AG08396 (cell line): ENCODE results near the gene TAMALIN.

Experiments
- DNase-seq: peaks from one replicate; pipeline ENCODE4 v3.0.0; 2012; ENCODE audit warnings: low spot score, mixed read lengths

TAMALIN gene

DNA sequence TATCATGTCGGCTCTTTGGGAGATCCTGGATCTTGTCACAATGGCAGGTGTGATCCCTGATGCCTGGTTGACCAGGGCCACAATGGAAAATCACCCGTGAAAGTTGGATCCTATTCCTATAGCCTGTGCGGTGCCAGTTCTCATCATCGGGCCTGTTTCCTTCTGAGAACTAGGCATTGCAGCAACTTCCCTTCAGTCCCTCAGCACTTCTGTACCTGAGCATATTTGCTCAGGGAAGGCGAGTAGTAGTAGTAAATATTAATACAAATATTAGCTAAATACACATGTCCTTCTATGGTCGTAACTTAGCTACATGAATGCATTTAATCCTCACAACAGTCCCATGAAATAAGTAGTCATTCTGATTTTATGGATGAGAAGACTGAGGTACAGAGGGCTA lies 22.1 kb upstream of the TAMALIN start:
- no peak for DNase-seq

DNA sequence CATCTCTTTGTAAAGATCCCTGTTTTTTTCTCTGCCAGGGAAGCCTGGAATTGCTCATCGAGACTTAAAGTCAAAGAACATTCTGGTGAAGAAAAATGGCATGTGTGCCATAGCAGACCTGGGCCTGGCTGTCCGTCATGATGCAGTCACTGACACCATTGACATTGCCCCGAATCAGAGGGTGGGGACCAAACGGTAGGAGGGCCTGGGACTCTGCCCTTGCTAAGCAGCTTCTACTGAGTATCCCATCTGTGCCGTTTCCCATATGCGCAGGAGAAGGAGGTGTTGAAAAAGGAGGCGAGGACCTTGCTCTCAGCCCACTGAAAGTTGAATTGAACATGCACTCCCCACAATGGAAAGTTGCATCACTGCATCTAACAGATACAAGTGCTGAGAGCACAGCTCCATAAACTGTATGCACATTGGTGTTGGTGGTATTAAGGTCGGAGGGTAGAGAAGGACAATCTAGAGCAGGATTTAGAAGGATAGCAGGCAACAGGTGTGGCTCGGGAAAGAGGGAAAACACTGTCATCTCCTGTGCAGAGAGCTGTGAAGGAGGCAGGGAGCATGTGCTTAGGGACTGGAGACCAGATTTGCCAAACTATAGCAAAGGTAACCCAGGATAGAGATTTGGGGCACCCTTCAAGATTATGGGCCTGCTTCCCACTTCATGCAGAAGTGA lies 21.5 kb upstream of the TAMALIN start:
- no peak for DNase-seq

DNA sequence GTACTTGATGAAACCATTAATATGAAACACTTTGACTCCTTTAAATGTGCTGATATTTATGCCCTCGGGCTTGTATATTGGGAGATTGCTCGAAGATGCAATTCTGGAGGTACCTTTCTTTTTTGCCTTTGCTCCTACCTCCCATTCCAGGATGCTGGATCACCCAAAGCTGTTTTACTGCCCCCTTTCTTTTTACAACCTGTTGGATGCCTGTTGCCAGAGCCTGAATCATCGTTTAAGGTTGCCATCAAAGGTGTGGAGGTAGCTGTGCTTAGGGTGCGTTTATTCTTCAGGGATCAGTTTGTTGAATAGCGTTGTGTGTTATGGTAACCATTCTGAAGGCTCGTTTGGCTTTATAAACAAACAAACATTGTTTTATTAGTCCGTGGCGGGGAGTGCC lies 19.9 kb upstream of the TAMALIN start:
- DNase-seq, result no peak

DNA sequence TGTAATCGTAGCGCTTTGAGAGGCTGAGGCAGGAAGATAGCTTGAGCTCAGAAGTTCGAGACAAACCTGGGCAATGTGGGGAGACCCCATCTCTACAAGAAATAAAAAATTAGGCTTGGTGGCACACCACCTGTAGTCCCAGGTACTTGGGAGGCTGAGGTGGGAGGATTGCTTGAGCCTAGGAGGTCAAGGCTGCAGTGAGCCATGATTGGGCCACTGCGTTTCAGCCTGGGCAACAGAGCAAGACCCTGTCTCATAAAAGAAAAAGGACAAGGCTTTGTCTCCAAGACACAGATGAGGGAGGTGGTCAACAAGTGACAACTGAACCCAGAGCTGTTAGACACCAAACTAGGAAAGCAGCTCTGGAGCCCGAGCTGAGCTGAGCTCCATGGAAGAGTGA lies 14.5 kb upstream of the TAMALIN start:
- DNase-seq, result no peak

DNA sequence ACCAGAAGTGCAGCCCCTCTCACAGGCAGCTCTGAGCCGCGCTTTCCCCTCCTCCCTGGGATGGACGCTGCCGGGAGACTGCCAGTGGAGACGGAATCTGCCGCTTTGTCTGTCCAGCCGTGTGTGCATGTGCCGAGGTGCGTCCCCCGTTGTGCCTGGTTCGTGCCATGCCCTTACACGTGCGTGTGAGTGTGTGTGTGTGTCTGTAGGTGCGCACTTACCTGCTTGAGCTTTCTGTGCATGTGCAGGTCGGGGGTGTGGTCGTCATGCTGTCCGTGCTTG lies 12.3 kb upstream of the TAMALIN start:
- DNase-seq, result no peak

DNA sequence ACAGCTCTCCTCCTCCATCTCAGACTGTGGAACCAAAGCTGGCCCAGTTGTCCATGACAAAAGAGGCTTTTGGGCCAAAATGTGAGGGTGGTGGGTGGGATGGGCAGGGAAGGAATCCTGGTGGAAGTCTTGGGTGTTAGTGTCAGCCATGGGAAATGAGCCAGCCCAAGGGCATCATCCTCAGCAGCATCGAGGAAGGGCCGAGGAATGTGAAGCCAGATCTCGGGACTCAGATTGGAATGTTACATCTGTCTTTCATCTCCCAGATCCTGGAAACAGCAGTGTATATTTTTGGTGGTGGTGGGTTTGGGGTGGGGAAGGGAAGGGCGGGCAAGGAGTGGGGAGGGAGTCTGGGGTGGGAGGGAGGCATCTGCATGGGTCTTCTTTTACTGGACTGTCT lies 11.8 kb upstream of the TAMALIN start:
- DNase-seq, result peak; percentile 59

DNA sequence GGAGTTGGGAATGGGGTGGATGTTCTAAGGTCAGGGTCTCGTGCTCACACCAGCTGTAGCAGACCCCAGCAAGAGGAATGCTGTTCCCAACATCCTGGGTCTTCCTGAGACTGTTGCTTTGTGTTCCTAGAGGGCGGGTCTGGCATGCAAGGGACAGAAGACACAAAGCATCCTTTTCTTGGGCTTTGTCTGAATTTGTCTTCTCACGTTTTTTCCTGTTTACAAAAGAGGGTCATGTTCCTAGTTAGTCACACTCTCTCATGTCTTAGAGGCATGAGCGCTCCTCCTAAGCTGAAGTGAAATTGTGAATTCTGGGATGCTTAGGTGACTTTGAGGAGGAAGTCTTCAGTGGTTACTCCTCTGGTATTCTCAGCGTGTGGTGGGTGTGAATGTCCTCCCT lies 9.6 kb upstream of the TAMALIN start:
- no peak for DNase-seq

DNA sequence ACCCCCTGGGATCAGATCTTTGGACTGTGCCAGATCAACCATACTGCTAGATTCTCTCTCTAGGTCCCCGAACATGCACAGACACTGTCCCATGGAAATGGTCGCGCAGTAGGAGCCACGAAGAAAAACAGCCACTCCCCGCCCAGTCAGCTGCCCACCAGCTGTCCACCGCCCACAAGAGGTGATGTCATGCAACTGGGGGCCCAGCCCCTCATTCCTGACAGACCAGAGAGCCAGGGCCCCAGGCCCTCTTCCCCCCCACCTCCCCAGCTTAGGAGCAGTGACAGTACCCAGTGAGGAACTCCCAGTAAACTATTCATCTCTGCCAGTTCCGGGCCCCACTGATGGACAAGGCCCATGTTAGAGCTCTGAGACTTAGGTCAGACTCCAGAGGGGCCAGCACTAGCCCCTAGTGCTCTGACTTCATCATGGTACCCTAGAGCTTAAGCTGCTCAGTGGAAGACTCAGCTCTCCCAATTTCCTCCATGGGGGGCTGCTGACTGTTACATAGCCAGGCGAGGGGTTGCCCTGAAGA lies 3.7 kb upstream of the TAMALIN start:
- no peak for DNase-seq

DNA sequence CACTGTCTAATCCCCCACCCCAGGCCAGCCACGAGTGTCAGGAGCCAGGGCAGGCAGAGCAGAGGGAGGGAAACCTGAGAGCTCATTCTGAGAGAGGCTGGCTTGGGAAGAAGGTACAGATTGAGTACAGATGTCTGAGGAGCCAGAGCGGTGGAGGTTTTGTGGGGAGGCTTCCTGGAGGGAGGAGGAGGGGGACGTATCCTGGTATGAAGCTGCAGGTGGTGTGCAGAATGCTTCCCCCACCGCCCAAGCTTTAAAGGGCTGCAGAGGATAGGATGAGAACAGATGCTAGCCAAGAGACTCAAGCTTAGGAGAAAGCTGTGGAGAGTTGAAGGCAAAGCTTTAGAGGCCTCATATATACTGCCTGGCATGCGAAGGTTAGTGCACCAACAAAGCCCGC lies 3.2 kb upstream of the TAMALIN start:
- DNase-seq, result no peak

DNA sequence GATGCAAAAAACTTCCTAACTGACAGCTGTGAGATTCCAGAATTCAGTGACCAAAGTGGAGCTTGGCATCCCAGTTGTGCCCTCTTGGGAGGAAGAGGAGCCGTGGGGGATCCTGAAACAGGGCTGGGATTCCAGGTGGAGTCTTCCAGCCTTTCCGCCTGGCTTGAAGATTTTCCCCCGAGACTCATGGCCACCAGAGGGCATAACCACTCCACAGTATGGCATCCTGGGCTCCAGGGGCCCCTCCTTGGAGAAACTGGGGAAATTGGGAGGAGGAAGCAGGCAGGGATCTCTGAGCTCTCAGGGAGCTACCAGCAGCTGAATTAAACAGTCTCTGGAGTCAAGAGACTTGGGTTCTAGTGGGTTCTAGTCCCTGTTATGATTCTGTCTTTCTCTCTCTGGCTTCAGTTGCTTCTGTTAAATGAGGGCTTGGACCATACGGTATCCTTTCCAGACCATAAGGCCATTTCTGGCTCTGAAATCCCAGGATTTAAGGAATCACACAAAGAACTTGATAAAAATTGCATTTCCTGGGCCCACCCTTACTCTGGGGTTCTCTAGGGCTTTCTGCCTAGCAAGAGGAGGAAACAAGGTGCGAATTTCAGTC lies 2.6 kb upstream of the TAMALIN start:
- DNase-seq, result peak; percentile 87

DNA sequence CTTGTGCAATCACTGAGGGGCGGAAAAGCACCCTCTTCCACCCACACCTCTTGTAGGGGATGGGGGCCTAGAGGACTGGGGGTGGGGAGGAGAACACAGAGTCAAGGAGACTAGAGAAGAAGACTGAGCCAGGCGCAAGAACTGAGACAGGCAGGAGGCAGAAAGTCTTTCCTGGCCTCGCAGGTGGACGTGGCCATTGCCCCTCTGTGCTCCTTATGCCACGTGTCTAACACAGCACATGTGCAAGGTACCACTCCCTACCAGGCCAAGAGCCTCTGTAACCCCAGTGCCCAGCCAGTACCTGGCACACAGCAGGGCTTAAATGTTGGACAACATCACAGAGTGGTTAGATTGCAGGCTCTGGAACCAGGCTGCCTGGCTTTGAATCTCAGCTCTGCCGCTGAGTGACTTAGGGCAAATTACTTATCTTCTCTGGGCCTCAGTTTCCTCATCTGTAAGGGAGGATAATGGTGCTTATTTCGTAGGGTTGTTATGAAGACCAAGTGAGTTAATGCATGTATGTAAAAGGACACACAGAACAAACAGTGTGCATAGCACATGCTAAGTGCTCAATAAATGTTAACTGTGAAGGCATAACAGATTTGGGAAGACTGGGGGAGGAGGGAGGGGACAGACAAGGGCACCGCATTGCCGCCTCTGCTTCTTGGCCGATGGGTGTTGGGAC lies 1.4 kb upstream of the TAMALIN start:
- no peak for DNase-seq

DNA sequence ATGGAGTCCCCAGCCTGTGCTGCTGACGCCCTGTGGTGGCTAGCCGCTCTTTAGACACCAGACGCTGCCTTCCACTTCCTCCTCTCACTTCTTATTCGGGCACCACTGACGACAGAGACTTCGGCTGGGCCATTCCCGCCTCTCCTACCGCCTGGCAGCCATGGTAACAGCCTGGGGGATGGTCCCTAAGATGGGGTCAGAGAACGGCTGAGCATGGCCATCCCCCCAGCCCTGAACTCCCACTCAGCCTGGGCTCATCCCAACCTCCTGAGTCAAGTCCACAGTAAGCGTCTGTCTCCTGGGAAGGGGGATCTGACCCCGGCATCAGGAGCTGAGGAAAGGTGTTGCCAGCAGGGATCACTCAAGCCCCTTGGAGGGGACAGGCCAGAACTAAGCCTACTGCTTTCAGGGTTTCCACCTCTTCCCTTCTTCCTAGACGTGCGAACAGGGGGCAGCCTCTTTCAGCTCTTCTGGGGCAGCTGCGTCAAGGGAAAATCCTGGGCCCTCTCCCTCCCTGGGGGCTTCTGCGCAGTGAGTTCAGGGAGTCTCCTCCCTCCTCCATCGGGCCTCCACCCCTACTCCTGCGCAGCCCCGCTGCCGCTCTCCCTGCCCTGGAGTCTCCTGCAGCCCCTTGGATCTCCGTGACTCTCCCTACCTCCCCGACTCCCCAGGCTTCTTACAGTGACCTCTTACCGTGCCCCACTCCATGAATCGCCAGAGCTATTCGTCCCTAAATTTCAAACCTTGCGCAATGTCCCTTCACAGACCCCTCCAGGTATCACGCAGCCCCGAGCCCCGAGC lies 643 bp upstream of the TAMALIN start:
- no peak for DNase-seq

DNA sequence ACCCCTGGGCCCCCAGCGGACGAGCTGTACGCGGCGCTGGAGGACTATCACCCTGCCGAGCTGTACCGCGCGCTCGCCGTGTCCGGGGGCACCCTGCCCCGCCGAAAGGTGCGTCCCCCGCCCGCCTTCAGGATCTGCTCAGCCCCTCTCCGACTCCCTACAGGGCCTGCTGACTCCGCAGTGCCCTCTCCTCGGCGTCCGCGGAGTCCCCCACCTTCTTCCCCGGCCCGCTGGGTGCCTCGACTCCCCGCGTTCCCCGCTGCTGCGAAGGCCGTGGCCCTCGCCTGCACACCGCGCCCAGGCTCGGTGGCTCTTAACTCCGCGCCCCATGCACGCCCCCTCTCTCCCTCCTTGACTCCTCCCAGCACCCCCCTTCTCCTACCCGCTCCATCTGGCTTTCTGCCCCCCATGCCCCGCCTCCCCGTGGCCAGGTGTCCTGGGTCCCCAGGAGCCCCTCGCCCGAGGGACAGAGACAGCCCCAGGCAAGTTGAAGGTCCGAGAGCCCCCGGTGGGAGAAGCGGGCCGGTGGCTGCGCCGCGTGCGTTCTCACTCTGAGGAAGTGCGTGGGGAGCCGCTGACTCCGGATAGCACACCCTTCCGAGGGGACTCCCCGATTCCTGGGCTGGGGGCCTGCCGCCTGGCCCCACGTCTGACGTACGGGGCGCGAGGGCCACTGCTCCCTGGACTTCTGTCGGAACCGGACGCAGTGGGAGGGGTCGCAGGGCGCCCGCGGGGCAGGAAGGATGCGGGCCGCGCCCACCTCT lies 594 bp downstream of the TAMALIN start:
- no peak for DNase-seq

DNA sequence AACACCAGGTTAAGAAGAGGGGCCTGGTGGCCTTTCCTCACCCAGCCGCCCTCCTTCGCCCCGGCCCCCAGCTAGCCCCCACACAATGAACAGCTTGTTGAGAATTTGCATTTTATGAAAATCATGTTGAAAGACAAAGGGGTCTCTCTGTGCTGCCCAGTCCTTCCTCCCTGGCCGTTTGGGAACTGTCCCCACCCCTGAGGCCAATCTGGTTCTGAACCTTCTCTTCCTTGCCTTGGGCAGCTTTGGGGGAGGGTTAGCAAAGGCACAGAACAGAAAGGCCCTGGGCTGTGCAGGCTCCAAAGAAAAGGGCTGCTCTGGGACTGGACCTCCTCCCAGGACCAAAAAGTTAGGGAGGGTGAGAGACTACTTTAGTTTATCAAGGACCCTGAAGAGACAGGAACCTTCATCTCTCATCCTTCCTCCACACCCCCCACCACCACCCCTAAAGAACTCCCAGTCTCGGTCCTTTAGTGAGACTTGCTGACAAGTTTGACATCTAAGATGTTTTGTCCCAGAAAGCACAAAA lies 1.3 kb downstream of the TAMALIN start:
- DNase-seq, result no peak

DNA sequence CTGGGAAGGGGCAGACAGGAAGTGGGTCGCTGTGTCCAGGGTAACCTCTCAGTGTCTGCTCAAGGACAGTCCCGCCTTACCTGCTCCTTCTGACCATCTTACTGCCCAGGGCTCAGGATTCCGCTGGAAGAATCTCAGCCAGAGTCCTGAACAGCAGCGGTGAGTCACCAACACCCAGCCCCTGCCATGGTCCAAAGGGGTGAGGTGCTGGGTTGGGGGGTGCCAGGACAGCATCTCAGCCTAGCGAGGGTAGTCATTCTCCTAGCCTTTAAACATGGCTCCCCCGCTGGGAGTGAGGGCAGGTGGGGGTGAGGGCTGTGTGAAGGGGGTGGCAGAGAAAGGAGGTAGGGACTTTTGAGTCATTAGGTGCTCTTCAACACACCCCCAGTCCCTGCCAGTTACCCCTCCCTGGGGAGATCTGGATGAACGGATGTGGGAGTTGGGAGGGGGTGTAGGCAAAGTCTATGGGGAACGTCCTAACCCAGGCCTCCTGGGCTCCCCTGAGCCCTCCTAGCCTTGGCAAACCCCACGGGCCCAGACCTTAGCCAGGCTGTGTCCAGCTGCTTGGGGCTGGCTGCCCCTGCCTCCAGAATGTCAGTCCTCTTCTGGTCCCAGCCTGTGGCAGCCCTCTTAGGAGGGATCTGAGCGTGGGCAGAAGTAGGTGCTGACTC lies 2.5 kb downstream of the TAMALIN start:
- DNase-seq, result no peak

DNA sequence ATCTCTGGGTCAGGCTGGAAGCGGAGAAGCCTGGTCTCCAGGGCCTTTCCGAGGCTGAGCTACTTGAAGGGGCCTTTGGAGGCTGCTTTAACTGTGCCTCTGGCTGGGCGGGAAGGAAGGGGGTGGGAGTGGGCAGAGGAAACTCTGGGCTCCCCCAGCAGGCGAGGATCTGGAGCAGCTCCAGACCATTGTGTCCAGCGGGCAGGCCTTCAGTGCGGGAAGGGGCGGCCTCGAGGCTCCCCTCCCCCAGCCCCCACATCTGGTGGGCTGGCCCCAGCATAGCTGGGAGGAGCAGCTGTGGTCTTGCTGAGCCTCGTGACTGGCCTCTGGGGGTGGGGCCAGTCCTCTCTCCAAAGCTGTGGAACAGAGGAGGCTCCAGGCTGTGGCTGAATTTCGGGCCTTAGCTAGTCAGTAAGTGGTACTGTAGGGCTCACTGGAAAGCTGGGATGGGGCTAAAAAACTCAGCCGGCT lies 3.4 kb downstream of the TAMALIN start:
- DNase-seq, result peak; percentile 89

DNA sequence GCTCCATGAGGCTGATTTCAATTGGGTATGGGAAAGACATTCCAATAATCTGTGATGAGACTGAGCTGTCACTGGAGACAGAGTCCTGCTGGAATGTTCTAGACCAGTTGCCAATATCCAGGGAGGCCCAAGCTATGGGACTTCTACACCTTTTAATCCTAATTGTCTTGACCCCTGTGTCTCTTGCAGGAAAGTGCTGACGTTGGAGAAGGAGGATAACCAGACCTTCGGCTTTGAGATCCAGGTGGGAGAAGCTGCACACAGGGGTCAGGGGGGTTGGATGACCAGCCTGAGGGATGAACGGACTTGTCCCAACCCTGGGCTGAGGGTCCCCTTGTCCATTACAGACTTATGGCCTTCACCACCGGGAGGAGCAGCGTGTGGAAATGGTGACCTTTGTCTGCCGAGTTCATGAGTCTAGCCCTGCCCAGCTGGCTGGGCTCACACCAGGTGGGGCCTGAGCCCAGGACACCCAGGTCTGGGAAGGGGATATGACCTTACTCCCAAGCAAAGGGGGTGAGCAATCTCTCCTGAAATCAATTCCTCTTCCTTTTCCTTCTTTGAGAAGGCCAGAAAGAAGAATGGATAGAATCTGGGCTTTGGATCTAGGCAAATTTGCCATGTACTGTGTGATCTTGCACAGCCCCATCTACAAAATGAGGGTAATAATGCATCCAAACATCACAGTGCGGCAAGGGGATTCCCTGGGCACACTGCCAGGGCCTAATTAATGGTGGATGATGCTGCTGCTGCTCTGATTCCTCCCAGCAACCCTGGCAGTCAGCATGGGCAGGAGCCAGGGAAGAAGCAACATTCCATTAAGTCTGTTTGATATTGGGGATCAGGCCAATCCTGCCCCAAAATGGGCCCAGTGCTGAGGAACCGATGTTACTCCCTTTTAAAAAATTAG lies 4.2 kb downstream of the TAMALIN start:
- no peak for DNase-seq

DNA sequence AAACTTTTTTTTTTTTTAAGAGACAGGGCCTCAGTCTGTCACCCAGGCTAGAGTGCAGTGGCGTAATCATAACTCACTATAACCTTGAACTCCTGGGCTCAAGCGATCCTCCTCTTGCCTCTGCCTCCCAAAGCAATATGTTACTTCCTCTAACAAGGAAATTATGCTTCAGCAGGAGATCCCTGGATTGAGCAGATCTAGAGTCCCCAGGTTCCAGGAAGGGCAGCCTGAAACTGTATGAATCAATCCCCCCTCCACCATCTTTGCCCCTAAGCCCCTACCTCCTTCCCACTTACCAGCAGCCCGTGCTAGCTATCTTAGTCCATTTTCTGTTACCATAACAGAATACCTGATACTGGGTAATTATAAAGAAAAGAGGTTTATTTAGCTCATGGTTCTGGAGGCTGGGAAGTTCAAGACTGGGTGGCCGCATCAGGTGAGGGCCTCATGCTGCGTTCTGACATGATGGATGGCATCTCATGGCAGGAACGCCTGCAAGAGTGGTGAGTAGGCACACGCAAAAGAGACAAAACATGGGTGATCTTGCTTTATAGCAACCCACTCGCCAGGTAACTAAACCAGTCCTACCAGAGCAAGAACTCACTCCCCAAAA lies 5.0 kb downstream of the TAMALIN start:
- no peak for DNase-seq

DNA sequence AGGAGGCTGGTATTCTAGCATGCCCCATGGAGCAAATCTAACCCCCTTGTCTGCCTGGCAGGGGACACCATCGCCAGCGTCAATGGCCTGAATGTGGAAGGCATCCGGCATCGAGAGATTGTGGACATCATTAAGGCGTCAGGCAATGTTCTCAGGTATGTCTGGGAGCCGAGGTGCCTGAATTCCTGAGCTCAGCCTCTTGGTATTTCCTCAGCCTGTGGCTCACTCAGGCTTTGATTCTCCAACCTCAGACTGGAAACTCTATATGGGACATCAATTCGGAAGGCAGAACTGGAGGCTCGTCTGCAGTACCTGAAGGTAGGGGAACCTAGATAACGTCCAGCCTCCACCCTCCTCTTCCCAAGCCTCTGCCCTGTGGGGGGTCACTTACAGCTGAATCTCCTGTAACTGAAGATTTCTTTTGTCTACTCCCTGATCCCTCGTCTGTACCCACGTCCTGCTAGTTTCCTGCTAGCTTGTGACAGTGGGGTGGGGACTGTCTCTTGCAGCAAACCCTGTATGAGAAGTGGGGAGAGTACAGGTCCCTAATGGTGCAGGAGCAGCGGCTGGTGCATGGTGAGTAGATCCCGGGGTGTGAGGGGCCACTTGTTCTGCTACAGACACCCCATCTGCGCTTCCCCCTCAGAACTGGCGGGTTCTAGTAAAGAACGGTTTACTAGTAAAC lies 7.0 kb downstream of the TAMALIN start:
- no peak for DNase-seq
